Right lobe of liver (tissue), 4 donors: Measurements from ENCODE around the gene PLXNC1.

ENCODE experiments used
- CTCF ChIP-seq, 4 donors: fragments of 200-600 bp in 3 of 4; fragments of 450-650 bp in 1 of 4; IDR thresholded peaks; one replicate each; pipeline versions ENCODE4 v1.5.1 to v1.8.0; 2016 to 2022; ENCODE audit warnings: antibody characterized with exemption in 4 of 4, mild to moderate bottlenecking in 2 of 4
- POLR2A ChIP-seq: fragments of 450-650 bp; IDR thresholded peaks from one replicate; pipeline ENCODE4 v1.6.1; 2017; ENCODE audit warnings: antibody characterized with exemption, mild to moderate bottlenecking
- donor health status: DM: no; HTN: no; CAD: no.
- donor health status: DM: no; HTN: no; CAD: no.
- donor health status: DM: no; HTN: yes; CAD: no.

- no peak for TF ChIP-seq CTCF (IDR thresholded peaks at IDR 0.05)
- TF ChIP-seq POLR2A: no peak
Measured at GRCh38 chr12:94287245-94287628, 138.9 kb downstream of the PLXNC1 start.
